Muscle layer of duodenum (tissue), 2 donors: ENCODE data around the gene ATG14.

Experiments used
- H3K27ac ChIP-seq: one replicate; pipeline ENCODE4 v1.7.0; 2013; ENCODE audit warnings: mild to moderate bottlenecking, low read length
- H3K27me3 ChIP-seq: one replicate; pipeline ENCODE4 v1.7.0; 2013; ENCODE audit warnings: low read depth, mild to moderate bottlenecking, control low read depth, low read length
- H3K36me3 ChIP-seq, 2 donors: one replicate each; pipeline ENCODE4 v1.7.0; 2013; ENCODE audit warnings: low read length in 2 of 2, control low read depth in 1 of 2, mild to moderate bottlenecking in 1 of 2; ENCODE audit not compliant: insufficient read depth in 2 of 2, control insufficient read depth in 1 of 2
- H3K4me1 ChIP-seq, 2 donors: one replicate each; pipeline ENCODE4 v1.7.0; 2013; ENCODE audit warnings: low read length in 2 of 2, mild to moderate bottlenecking in 2 of 2, control low read depth in 1 of 2, moderate library complexity in 1 of 2; ENCODE audit not compliant: insufficient read depth in 2 of 2, control insufficient read depth in 1 of 2
- H3K4me3 ChIP-seq, 2 donors: one replicate each; pipeline ENCODE4 v1.7.0; 2013; ENCODE audit warnings: low read length in 2 of 2, low read depth in 1 of 2, mild to moderate bottlenecking in 1 of 2
- H3K9me3 ChIP-seq, 2 donors: one replicate each; pipeline ENCODE4 v1.7.0; 2013; ENCODE audit warnings: low read length in 2 of 2, control low read depth in 1 of 2, mild to moderate bottlenecking in 1 of 2; ENCODE audit not compliant: control insufficient read depth in 1 of 2
- donor health status: healthy.

The ATG14 gene

GRCh38 chr14:55370883-55371455 is 40.7 kb downstream of the ATG14 start:
- H3K9me3 ChIP-seq = no peaks in the 10 kb centered on the region
- H3K27ac ChIP-seq = no peak overlapping the region
- H3K36me3 ChIP-seq = peaks cover 19 to 59% of the 10 kb centered on the region in 2 donors
- no peak overlapping the region for H3K4me3 ChIP-seq
- no peaks in the 10 kb centered on the region for H3K4me1 ChIP-seq
- no peaks in the 10 kb centered on the region for H3K27me3 ChIP-seq

GRCh38 chr14:55366271-55366670 is 45.4 kb downstream of the ATG14 start:
- H3K27ac ChIP-seq = no peak overlapping the region
- peaks cover 22 to 47% of the 10 kb centered on the region in 2 donors for H3K36me3 ChIP-seq
- H3K4me1 ChIP-seq = no peaks in the 10 kb centered on the region
- no peaks in the 10 kb centered on the region for H3K27me3 ChIP-seq
- no peak overlapping the region for H3K4me3 ChIP-seq
- H3K9me3 ChIP-seq = no peaks in the 10 kb centered on the region

- H3K36me3 ChIP-seq = peaks cover 6 to 7% of the 10 kb centered on the region in 2 donors
- H3K9me3 ChIP-seq = no peaks in the 10 kb centered on the region
- H3K27ac ChIP-seq = no peak overlapping the region
- H3K27me3 ChIP-seq = no peaks in the 10 kb centered on the region
- no peaks in the 10 kb centered on the region for H3K4me1 ChIP-seq
- H3K4me3 ChIP-seq = no peak overlapping the region
These were observed 50.4 kb downstream of the ATG14 start for GRCh38 chr14:55361190-55361589.

- no peak overlapping the region for H3K27ac ChIP-seq
- H3K9me3 ChIP-seq = no peaks in the 10 kb centered on the region
- no peaks in the 10 kb centered on the region for H3K27me3 ChIP-seq
These were observed 52.3 kb downstream of the ATG14 start for GRCh38 chr14:55359307-55359706.

GRCh38 chr14:55356913-55357312 is 54.7 kb downstream of the ATG14 start:
- peaks cover 9 to 14% of the 10 kb centered on the region in 2 donors for H3K36me3 ChIP-seq
- no peaks in the 10 kb centered on the region for H3K27me3 ChIP-seq
- H3K9me3 ChIP-seq = no peaks in the 10 kb centered on the region
- no peak overlapping the region for H3K4me3 ChIP-seq
- H3K4me1 ChIP-seq = no peaks in the 10 kb centered on the region
- no peak overlapping the region for H3K27ac ChIP-seq

More at GRCh38 chr14:55359307-55359706, 52.3 kb downstream of the ATG14 start:
- no peak overlapping the region for H3K4me3 ChIP-seq
- H3K4me1 ChIP-seq = no peaks in the 10 kb centered on the region
- H3K36me3 ChIP-seq = peaks cover 0 to 5% of the 10 kb centered on the region in 2 donors

GRCh38 chr14:55355922-55356321 is 55.7 kb downstream of the ATG14 start:
- no peaks in the 10 kb centered on the region for H3K27me3 ChIP-seq
- no peaks in the 10 kb centered on the region for H3K4me1 ChIP-seq
- no peak overlapping the region for H3K4me3 ChIP-seq
- peaks cover 19 to 22% of the 10 kb centered on the region in 2 donors for H3K36me3 ChIP-seq
- no peaks in the 10 kb centered on the region for H3K9me3 ChIP-seq
- no peak overlapping the region for H3K27ac ChIP-seq

GRCh38 chr14:55354500-55354899 is 57.1 kb downstream of the ATG14 start:
- Histone ChIP-seq H3K36me3 (peaks cover 26 to 28% of the 10 kb centered on the region in 2 donors), H3K4me1 (no peaks in the 10 kb centered on the region), H3K27ac (no peak overlapping the region), H3K27me3 (no peaks in the 10 kb centered on the region), H3K4me3 (no peak overlapping the region), H3K9me3 (no peaks in the 10 kb centered on the region)

GRCh38 chr14:55353686-55354467 is 57.8 kb downstream of the ATG14 start:
- Histone ChIP-seq H3K27ac (no peak overlapping the region), H3K4me1 (peaks cover 0 to 3% of the 10 kb centered on the region in 2 donors), H3K27me3 (no peaks in the 10 kb centered on the region), H3K4me3 (no peak overlapping the region), H3K9me3 (no peaks in the 10 kb centered on the region), H3K36me3 (peaks cover 26 to 28% of the 10 kb centered on the region in 2 donors)

- H3K4me1 ChIP-seq = peaks cover 0 to 5% of the 10 kb centered on the region in 2 donors
- no peak overlapping the region for H3K4me3 ChIP-seq
- H3K27me3 ChIP-seq = no peaks in the 10 kb centered on the region
These were observed 59.4 kb downstream of the ATG14 start for GRCh38 chr14:55352201-55352600.

GRCh38 chr14:55351111-55351510 is 60.5 kb downstream of the ATG14 start:
- Histone ChIP-seq H3K36me3 (peaks cover 26 to 28% of the 10 kb centered on the region in 2 donors), H3K27me3 (no peaks in the 10 kb centered on the region), H3K4me3 (no peak overlapping the region), H3K4me1 (peaks cover 0 to 5% of the 10 kb centered on the region in 2 donors), H3K9me3 (no peaks in the 10 kb centered on the region), H3K27ac (no peak overlapping the region)

More at GRCh38 chr14:55352201-55352600, 59.4 kb downstream of the ATG14 start:
- Histone ChIP-seq H3K27ac (no peak overlapping the region), H3K9me3 (no peaks in the 10 kb centered on the region), H3K36me3 (peaks cover 26 to 28% of the 10 kb centered on the region in 2 donors)

GRCh38 chr14:55350461-55350860 is 61.2 kb downstream of the ATG14 start:
- peaks cover under 1 to 5% of the 10 kb centered on the region in 2 donors for H3K4me1 ChIP-seq
- H3K27ac ChIP-seq = no peak overlapping the region
- no peaks in the 10 kb centered on the region for H3K9me3 ChIP-seq
- no peak overlapping the region for H3K4me3 ChIP-seq
- H3K36me3 ChIP-seq = peaks cover 26 to 28% of the 10 kb centered on the region in 2 donors
- H3K27me3 ChIP-seq = no peaks in the 10 kb centered on the region
